MM.1S (cell line): Measurements from ENCODE around the gene ZFP36L2.

Experiments used
- EZH2 ChIP-seq: fragments of 300-600 bp; sonication (generic); optimal IDR thresholded peaks from 2 replicates; pipeline ENCODE3; 2017; ENCODE audit warnings: low read depth, mild to moderate bottlenecking, antibody characterized with exemption, low read length, mixed read lengths
- EZH2phosphoT487 ChIP-seq: fragments of 300-600 bp; sonication (generic); IDR thresholded peaks from 2 replicates; pipeline ENCODE4 v1.6.1; 2018; ENCODE audit warnings: antibody characterized with exemption, low read length
- TF ChIP-seq, protein P1 (sequence below): fragments of 300-600 bp; sonication (generic); IDR thresholded peaks from 2 replicates; pipeline ENCODE4 v1.5.1; 2016; ENCODE audit warnings: antibody characterized with exemption, low read length, mixed read lengths

GRCh38 chr2:43218155-43218701 is 8.2 kb downstream of the ZFP36L2 start:
- TF ChIP-seq EZH2phosphoT487 (no peak), EZH2 (no peak)
- TF ChIP-seq, protein P1, sequence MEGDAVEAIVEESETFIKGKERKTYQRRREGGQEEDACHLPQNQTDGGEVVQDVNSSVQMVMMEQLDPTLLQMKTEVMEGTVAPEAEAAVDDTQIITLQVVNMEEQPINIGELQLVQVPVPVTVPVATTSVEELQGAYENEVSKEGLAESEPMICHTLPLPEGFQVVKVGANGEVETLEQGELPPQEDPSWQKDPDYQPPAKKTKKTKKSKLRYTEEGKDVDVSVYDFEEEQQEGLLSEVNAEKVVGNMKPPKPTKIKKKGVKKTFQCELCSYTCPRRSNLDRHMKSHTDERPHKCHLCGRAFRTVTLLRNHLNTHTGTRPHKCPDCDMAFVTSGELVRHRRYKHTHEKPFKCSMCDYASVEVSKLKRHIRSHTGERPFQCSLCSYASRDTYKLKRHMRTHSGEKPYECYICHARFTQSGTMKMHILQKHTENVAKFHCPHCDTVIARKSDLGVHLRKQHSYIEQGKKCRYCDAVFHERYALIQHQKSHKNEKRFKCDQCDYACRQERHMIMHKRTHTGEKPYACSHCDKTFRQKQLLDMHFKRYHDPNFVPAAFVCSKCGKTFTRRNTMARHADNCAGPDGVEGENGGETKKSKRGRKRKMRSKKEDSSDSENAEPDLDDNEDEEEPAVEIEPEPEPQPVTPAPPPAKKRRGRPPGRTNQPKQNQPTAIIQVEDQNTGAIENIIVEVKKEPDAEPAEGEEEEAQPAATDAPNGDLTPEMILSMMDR = no peak
